ENCODE measurements around the gene EGFR.

EGFR gene

DNA sequence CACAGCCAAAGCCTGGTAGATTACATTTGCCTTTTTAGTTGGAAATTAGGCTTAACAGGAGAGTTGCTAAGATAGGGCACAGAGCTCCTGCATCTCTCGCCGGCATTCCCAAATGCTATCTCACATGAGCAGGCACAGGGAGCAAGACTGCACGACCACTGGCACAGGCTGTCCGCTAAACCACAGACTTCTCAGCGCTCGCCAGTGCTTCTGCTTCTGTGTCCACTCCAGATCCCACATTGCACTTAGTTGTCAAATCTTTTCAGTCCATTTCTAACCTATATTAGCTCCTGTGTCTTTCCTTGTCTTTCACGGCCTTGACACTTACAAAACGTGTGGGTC, 138.9 kb downstream of the EGFR start:
- TF ChIP-seq, protein P1, sequence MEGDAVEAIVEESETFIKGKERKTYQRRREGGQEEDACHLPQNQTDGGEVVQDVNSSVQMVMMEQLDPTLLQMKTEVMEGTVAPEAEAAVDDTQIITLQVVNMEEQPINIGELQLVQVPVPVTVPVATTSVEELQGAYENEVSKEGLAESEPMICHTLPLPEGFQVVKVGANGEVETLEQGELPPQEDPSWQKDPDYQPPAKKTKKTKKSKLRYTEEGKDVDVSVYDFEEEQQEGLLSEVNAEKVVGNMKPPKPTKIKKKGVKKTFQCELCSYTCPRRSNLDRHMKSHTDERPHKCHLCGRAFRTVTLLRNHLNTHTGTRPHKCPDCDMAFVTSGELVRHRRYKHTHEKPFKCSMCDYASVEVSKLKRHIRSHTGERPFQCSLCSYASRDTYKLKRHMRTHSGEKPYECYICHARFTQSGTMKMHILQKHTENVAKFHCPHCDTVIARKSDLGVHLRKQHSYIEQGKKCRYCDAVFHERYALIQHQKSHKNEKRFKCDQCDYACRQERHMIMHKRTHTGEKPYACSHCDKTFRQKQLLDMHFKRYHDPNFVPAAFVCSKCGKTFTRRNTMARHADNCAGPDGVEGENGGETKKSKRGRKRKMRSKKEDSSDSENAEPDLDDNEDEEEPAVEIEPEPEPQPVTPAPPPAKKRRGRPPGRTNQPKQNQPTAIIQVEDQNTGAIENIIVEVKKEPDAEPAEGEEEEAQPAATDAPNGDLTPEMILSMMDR (IDR thresholded peaks at IDR 0.05; ENCODE audit: extremely low read depth, insufficient read depth, missing control alignments): no peak
- DNase-seq (ENCODE audit: low spot score): no peak
- in situ Hi-C loops (cut with MboI; ENCODE audit: low pct_unique_long_range_greater_than_20kb, low sequenced_read_pairs, unreplicated experiment): no loop called here

- no peak for DNase-seq (ENCODE audit: low spot score)
- in situ Hi-C loops (cut with MboI; ENCODE audit: low pct_unique_long_range_greater_than_20kb, low sequenced_read_pairs, unreplicated experiment): no loop called here
- TF ChIP-seq, protein P1 (IDR thresholded peaks at IDR 0.05; ENCODE audit: extremely low read depth, insufficient read depth, missing control alignments): no peak
Observed at GRCh38 chr7:55158541-55159382, 139.9 kb downstream of the EGFR start.

DNA sequence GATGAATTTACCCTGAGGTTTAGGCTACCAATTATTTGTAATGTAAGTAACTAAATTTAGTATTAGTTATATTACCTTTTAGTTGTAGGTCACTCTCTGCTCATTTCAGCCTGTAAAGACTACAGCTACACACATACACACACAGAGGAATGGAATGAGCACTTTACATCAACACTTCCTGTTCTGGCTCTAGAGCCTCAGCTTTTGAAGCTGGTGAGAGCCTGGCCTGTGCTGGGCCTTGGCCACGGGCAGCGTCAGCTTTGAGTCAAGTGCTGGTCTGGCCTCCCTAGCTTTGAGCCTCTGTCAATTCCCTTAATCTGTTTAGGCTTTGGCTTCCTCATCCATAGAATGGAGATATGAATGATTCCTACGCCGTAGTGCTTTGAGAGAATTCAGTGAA, 141.7 kb downstream of the EGFR start:
- TF ChIP-seq, protein P1 (IDR thresholded peaks at IDR 0.05; ENCODE audit: extremely low read depth, insufficient read depth, missing control alignments): no peak
- in situ Hi-C loops (cut with MboI; ENCODE audit: low pct_unique_long_range_greater_than_20kb, low sequenced_read_pairs, unreplicated experiment): no loop called here
- DNase-seq (ENCODE audit: low spot score): no peak

GRCh38 chr7:55161154-55161687, 142.4 kb downstream of the EGFR start:
- in situ Hi-C loops (cut with MboI; ENCODE audit: low pct_unique_long_range_greater_than_20kb, low sequenced_read_pairs, unreplicated experiment): no loop called here
- TF ChIP-seq, protein P1 (IDR thresholded peaks at IDR 0.05; ENCODE audit: extremely low read depth, insufficient read depth, missing control alignments): no peak
- no peak for DNase-seq (ENCODE audit: low spot score)

GRCh38 chr7:55162476-55162875, 143.7 kb downstream of the EGFR start:
- in situ Hi-C loops (cut with MboI; ENCODE audit: low pct_unique_long_range_greater_than_20kb, low sequenced_read_pairs, unreplicated experiment): no loop called here
- TF ChIP-seq, protein P1 (IDR thresholded peaks at IDR 0.05; ENCODE audit: extremely low read depth, insufficient read depth, missing control alignments): no peak
- no peak for DNase-seq (ENCODE audit: low spot score)

DNA sequence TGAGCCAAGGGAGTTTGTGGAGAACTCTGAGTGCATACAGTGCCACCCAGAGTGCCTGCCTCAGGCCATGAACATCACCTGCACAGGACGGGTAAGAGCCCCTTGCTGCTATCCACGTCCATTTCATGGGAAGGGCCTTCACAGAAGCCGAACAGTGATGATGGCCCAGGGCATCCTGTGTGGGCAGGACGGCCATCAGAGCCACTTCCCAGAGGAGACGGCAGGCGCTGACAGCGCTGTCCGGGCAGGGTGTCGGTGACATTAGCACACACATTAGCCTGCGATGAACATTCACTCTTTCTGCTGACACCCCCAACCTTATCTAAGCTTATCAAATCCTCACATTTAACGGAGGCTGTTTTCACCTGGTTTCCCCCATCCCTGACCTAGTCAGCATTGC, 144.9 kb downstream of the EGFR start:
- no peak for DNase-seq (ENCODE audit: low spot score)
- TF ChIP-seq, protein P1 (IDR thresholded peaks at IDR 0.05; ENCODE audit: extremely low read depth, insufficient read depth, missing control alignments): no peak
- in situ Hi-C loops (cut with MboI; ENCODE audit: low pct_unique_long_range_greater_than_20kb, low sequenced_read_pairs, unreplicated experiment): no loop called here
